Common myeloid progenitor, CD34-positive (primary cell): ENCODE results near the gene ZNF367.

ENCODE experiments used
- CTCF ChIA-PET: fragments of 350-600 bp; sonication (Branson Sonifier 250); formaldehyde crosslinking; loops from one replicate; lab custom pipeline; 2021; ENCODE audit warnings: antibody characterized with exemption; lab: Charles Lee
- POLR2A ChIA-PET: fragments of 350-600 bp; sonication (Branson Sonifier 250); formaldehyde crosslinking; loops from one replicate; lab custom pipeline; 2021; ENCODE audit warnings: antibody characterized with exemption; lab: Charles Lee
- DNase-seq, 3 donors: peaks; one replicate each; pipeline versions ENCODE4 v3.0.0 to v3.0.0-alpha.2; 2013
- H3K27ac ChIP-seq, 2 experiments: 1 replicate in 1 of 2; 2 replicates in 1 of 2; pipeline ENCODE4 v1.7.0; 2013; ENCODE audit warnings: inconsistent platforms in 2 of 2, low read length in 2 of 2, mild to moderate bottlenecking in 2 of 2, low read depth in 1 of 2, moderate library complexity in 1 of 2; ENCODE audit not compliant: severe bottlenecking in 2 of 2, insufficient read depth in 1 of 2, poor library complexity in 1 of 2
- H3K27me3 ChIP-seq, 5 experiments: replicated peaks in 2 of 5; 1 replicate in 3 of 5; 2 replicates in 2 of 5; pipeline versions ENCODE4 v1.6.1 to v1.7.0; 2013; ENCODE audit warnings: low read length in 4 of 5, mild to moderate bottlenecking in 2 of 5, moderate library complexity in 2 of 5, inconsistent platforms in 1 of 5; ENCODE audit not compliant: insufficient read depth in 5 of 5, control insufficient read depth in 4 of 5
- H3K36me3 ChIP-seq, 4 experiments: 1 replicate in 2 of 4; 2 replicates in 2 of 4; pipeline versions ENCODE4 v1.6.1 to v1.7.0; 2013; ENCODE audit warnings: low read length in 3 of 4, control low read depth in 1 of 4, mild to moderate bottlenecking in 1 of 4; ENCODE audit not compliant: control insufficient read depth in 4 of 4, insufficient read depth in 4 of 4
- H3K4me1 ChIP-seq, 4 experiments: 1 replicate in 3 of 4; 2 replicates in 1 of 4; pipeline versions ENCODE4 v1.6.1 to v1.7.1; 2013; ENCODE audit warnings: low read length in 3 of 4, mild to moderate bottlenecking in 3 of 4, control low read depth in 1 of 4, inconsistent platforms in 1 of 4, moderate library complexity in 1 of 4; ENCODE audit not compliant: control insufficient read depth in 4 of 4, insufficient read depth in 4 of 4; ENCODE audit errors: control extremely low read depth in 1 of 4
- H3K4me3 ChIP-seq, 7 experiments: 1 replicate in 4 of 7; 2 replicates in 3 of 7; pipeline versions ENCODE4 v1.5.1 to v1.7.0; 2013; ENCODE audit warnings: mild to moderate bottlenecking in 7 of 7, low read length in 6 of 7, moderate library complexity in 6 of 7, inconsistent platforms in 2 of 7, low read depth in 2 of 7, control low read depth in 1 of 7; ENCODE audit not compliant: insufficient read depth in 4 of 7, control insufficient read depth in 1 of 7; ENCODE audit errors: extremely low read depth in 1 of 7
- H3K9me3 ChIP-seq, 5 experiments: 1 replicate in 4 of 5; 2 replicates in 1 of 5; pipeline versions ENCODE4 v1.6.1 to v1.7.1; 2013; ENCODE audit warnings: low read length in 4 of 5, mild to moderate bottlenecking in 2 of 5, inconsistent platforms in 1 of 5, low read depth in 1 of 5, moderate library complexity in 1 of 5; ENCODE audit not compliant: control insufficient read depth in 4 of 5, insufficient read depth in 2 of 5; ENCODE audit errors: control extremely low read depth in 1 of 5
- WGBS: methylation state at CpG from one replicate; pipeline ENCODE4 v1.1.5; 2013; ENCODE audit not compliant: insufficient coverage; 5-methylcytosine and 5-hydroxymethylcytosine counted together

ZNF367 gene

DNA sequence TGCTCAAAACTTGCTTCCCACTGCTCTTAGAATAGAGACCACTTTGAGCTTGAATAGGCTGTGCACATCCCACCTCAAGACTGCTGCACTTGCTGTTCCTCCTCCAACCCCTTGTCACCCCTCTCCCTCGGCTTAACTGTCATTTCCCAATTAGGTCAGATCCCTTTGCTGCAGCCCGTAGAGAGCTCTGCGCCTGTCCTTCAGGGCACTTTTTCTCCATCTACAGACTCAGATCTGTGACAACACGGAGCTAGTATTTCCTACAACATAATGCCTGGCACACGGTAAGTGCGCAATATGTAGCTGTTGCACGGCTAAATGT, 31.3 kb upstream of the ZNF367 start:
- Histone ChIP-seq H3K4me1 (peaks cover 0 to 19% (median 17%) of the 10 kb centered on the region in 4 experiments), H3K27ac (no peak overlapping the region), H3K27me3 (peaks cover 4 to 14% (median 10%) of the 10 kb centered on the region in 5 experiments), H3K9me3 (no peaks in the 10 kb centered on the region), H3K4me3 (peak overlapping the region; percentile 60 to 81 (median 74)), H3K36me3 (no peaks in the 10 kb centered on the region)
- ChIA-PET POLR2A (no interaction called here), CTCF (interaction anchor here (0.6 to 1.3 kb wide), 7 partner anchors 14 to 216 kb away, joined by 3 to 4 read pairs (median 4); no protein-coding TSS in a partner anchor)
- 0% methylated on average over 7 of the region's 7 CpGs for whole genome bisulfite sequencing
- DNase-seq = no peak

GRCh38 chr9:96448546-96449170, 30.5 kb upstream of the ZNF367 start:
- Histone ChIP-seq H3K9me3 (no peaks in the 10 kb centered on the region), H3K4me3 (no peak overlapping the region), H3K27me3 (peaks cover 4 to 14% (median 10%) of the 10 kb centered on the region in 5 experiments), H3K4me1 (peaks cover 0 to 19% (median 17%) of the 10 kb centered on the region in 4 experiments), H3K27ac (no peak overlapping the region), H3K36me3 (no peaks in the 10 kb centered on the region)
- no peak for DNase-seq
- CTCF ChIA-PET = interaction anchor here (0.6 to 1.3 kb wide), 4 partner anchors 19 to 217 kb away, joined by 3 to 4 read pairs (median 4); no protein-coding TSS in a partner anchor
- 99% methylated on average over 8 of the region's 11 CpGs for WGBS
- POLR2A ChIA-PET = no interaction called here

DNA sequence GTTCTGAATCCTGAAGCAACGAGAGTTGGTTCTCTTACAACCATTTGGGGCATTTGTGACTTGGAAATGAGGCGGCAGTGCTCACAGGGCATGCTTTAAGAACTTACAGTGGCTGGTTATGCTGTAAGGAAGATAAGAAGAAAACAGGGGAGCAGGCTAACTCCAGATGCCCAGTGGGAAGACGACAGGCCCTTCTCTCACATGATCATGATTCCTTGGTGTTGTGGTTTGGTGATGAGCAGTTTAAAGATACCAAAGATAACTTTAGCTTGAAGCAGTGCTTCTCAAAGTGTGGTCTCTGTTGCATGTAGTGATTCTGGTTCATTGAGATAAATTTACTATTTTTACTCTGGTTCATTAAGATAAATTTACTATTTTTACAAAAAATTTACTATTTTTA, 29.2 kb upstream of the ZNF367 start:
- no peak for DNase-seq
- H3K36me3 ChIP-seq = no peaks in the 10 kb centered on the region
- peaks cover 4 to 14% (median 10%) of the 10 kb centered on the region in 5 experiments for H3K27me3 ChIP-seq
- CTCF ChIA-PET = no interaction called here
- POLR2A ChIA-PET = no interaction called here
- H3K4me1 ChIP-seq = peaks cover 0 to 19% (median 17%) of the 10 kb centered on the region in 4 experiments
- WGBS = 100% methylated on average over 2 of the region's 3 CpGs
- H3K4me3 ChIP-seq = no peak overlapping the region
- no peak overlapping the region for H3K27ac ChIP-seq
- H3K9me3 ChIP-seq = no peaks in the 10 kb centered on the region

- Histone ChIP-seq H3K27ac (no peak overlapping the region), H3K27me3 (peaks cover 0 to 2% (median 0%) of the 10 kb centered on the region in 5 experiments), H3K4me1 (no peaks in the 10 kb centered on the region), H3K4me3 (no peak overlapping the region), H3K9me3 (no peaks in the 10 kb centered on the region), H3K36me3 (no peaks in the 10 kb centered on the region)
- CTCF ChIA-PET = interaction anchor here (0.7 to 2.7 kb wide), 8 partner anchors 8 to 224 kb away, joined by 3 to 10 read pairs (median 4); no protein-coding TSS in a partner anchor
- POLR2A ChIA-PET = no interaction called here
- peak in 2 of 3 donors; percentile 59 to 60 for DNase-seq
- WGBS = no CpG with 5 or more reads among the region's 3 CpGs
Measured at GRCh38 chr9:96442491-96442890, 24.3 kb upstream of the ZNF367 start.

DNA sequence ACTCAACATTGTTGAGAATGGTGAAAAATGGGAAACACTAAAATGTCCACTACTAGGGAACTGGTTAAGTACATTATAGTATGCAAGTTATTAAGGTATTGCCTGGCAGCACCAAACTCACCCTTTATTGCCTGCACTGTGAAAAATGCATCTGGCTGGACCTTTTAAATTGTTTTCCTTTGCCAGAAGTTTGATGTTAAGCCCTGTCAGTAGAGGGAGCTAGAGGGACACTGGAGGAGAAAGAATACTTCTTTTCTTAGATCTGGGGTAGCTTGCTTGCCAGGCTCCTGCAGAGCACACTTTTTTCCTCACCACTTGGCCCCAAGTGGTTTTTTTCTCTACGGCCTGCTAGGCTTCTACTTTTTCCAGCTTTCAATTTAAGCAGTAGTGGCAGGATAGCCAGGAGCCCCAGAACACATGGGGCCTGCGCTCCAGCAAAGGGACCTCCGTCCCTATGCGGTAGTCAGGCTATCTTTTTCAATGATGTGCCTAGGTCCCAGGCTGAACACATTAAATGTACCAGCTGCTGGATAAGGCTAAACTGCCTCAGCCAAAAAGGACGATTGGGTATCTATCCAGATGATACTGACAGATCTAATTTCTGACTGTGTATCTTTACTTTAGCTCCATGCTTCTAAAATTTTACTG, 23.8 kb upstream of the ZNF367 start:
- H3K27ac ChIP-seq = no peak overlapping the region
- H3K4me1 ChIP-seq = no peaks in the 10 kb centered on the region
- CTCF ChIA-PET = interaction anchor here (0.7 to 2.7 kb wide), 10 partner anchors 9 to 438 kb away, joined by 3 to 10 read pairs (median 4); no protein-coding TSS in a partner anchor
- no peaks in the 10 kb centered on the region for H3K27me3 ChIP-seq
- 97% methylated on average over 4 of the region's 5 CpGs for WGBS
- POLR2A ChIA-PET = no interaction called here
- DNase-seq = peak; percentile 64 to 78 (median 73)
- H3K4me3 ChIP-seq = no peak overlapping the region
- no peaks in the 10 kb centered on the region for H3K36me3 ChIP-seq
- no peaks in the 10 kb centered on the region for H3K9me3 ChIP-seq

DNA sequence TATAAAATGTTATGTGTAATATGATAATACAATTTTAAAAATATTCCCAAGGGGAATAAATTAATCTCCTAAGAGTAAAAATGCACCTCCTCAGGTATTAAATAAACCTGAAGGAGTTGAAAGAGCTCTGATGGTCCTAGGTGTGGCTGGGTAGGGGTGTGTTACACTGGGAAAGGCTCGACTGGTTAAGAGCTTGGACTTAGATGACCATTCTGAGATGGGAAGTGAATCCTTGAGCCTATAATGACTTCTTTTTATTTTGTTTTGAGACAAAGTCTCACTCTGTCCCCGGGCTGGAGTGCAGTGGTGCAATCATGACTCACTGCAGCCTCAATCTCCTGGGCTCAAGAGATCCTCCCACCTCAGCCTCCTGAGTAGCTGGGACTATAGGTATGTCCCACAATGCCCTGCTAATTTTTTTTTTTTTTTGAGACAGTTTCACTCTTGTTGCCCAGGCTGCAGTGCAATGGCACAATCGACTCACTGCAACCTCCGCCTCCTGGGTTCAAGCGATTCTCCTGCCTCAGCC, 22.6 kb upstream of the ZNF367 start:
- Histone ChIP-seq H3K9me3 (no peaks in the 10 kb centered on the region), H3K4me1 (no peaks in the 10 kb centered on the region), H3K36me3 (no peaks in the 10 kb centered on the region), H3K27me3 (no peaks in the 10 kb centered on the region), H3K4me3 (no peak overlapping the region), H3K27ac (no peak overlapping the region)
- POLR2A ChIA-PET = interaction anchor here (1.0 kb wide), 1 partner anchor 9 kb away, joined by 4 read pairs; the partner anchor contains the start of gene HABP4
- CTCF ChIA-PET = interaction anchor here (0.9 to 2.7 kb wide), 5 partner anchors 8 to 439 kb away, joined by 3 to 10 read pairs (median 4); no protein-coding TSS in a partner anchor
- WGBS = 100% methylated on average over 1 of the region's 5 CpGs
- DNase-seq = no peak

DNA sequence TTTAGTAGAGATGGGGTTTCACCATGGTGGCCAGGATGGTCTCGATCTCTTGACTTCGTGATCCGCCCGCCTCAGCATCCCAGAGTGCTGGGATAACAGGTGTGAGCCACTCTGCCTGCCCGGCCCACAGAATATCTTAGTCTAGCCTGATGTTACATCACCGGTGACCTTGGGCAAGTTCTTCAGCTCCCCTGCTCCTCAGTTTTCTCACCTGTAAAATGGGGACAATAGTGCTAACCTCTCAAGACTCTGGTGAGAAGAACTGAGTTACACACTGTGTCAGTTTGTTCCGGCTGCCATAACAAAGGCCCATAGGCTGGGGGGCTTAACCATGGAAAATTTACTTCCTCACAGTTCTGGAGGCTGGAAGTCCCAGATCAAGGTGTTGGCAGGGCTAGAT, 19.3 kb upstream of the ZNF367 start:
- ChIA-PET POLR2A (no interaction called here), CTCF (no interaction called here)
- H3K9me3 ChIP-seq = no peaks in the 10 kb centered on the region
- H3K36me3 ChIP-seq = no peaks in the 10 kb centered on the region
- DNase-seq = no peak
- WGBS = 96% methylated on average over 7 of the region's 7 CpGs
- no peak overlapping the region for H3K4me3 ChIP-seq
- H3K27ac ChIP-seq = no peak overlapping the region
- H3K27me3 ChIP-seq = no peaks in the 10 kb centered on the region
- no peaks in the 10 kb centered on the region for H3K4me1 ChIP-seq
